Cortex of kidney (tissue), 1 donor: ENCODE results near the gene VASN.

Source experiments
- DNase-seq: peaks from one replicate; lab custom pipeline; 2025; lab: John Stamatoyannopoulos, UW

VASN gene

DNA sequence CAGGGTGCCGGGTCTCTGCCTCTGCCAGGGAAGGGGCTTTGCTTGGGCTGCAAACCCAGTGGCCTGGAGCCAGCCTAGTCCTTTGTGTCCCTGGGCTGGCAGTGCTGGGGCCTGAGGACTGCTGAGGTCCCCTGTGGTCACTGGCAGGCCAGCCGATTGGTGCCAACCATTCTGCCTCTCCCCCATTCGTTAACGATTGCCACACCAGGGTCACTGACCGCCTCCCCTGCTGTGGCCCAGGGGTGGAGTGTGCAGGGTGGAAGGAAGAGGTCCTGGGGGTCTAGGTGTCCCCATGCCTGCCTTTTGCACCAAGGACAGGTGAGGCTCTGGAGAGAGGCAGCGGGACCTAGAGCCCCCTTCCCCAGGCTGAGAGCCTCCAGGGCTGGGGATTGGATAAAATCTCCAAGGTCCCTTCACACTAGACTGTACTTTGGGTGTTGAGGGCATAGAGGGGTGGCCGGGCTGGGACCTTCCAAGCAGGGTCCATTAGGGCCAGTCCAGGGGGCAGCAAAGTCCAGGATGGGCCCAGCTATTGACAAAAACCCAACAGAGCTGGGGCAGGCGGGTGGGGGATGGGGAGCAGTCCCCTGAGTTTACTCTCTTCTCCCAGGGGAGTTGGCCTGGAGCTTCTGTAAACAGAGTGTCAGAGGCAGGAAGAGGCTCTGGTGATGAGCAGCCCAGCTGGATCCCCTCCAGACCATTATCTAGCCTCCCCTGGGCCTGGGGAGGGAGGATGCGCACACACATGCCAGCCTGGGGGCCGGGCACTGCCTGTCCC lies 1.1 kb downstream of the VASN start:
- DNase-seq: no peak

DNA sequence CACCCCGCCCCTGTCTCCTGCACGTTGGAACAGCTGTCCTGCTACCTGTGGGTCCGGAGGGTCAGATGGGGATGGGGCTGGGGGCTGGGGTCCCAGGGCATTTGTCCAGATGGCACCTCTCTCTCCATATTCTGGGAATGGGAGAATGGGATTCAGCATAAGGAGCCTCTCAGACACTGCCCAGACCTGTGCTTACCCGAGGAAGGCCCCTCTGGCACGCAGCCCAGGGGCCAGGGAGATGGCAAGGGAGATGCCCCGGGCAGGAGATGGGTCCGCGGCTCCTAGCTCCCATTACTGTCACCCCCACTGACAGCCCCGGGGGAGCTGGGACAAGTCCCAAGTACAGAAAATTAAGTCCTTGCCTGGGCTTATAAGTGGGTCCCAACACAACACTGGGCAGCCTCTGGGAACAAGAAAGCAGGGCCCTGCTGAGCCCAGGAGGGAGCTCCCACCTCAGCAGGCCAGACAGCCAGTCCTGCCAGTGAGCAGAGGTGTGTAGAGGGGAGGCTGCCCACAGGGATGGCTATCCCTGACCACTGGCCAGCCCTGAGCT lies 1.8 kb downstream of the VASN start:
- no peak for DNase-seq

GRCh38 chr16:4373909-4374742 lies 2.5 kb downstream of the VASN start:
- DNase-seq: no peak

DNA sequence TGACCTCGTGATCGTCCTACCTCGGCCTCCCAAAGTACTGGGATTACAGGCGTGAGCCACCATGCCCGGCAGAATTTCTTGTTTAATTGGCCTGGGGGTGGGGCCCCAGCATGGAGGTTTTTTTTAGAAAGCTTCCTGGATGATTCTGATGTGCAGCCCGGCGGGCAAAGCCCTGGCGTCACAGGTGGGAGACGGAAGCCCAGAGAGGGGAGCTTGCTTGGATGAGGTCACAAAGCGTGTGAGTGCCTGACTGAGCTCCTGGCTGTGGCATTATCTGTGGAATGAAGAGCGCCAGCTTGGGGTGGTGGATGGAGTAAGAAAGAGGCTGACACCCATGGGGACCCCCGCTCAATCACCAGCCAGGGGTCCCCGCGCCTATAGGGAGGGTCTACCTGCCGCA lies 4.1 kb downstream of the VASN start:
- DNase-seq: no peak

- no peak for DNase-seq
Observed at GRCh38 chr16:4376126-4376892, 4.7 kb downstream of the VASN start.

GRCh38 chr16:4376893-4377572 lies 5.4 kb downstream of the VASN start:
- DNase-seq: no peak

GRCh38 chr16:4377573-4378154 lies 6.0 kb downstream of the VASN start:
- no peak for DNase-seq

DNA sequence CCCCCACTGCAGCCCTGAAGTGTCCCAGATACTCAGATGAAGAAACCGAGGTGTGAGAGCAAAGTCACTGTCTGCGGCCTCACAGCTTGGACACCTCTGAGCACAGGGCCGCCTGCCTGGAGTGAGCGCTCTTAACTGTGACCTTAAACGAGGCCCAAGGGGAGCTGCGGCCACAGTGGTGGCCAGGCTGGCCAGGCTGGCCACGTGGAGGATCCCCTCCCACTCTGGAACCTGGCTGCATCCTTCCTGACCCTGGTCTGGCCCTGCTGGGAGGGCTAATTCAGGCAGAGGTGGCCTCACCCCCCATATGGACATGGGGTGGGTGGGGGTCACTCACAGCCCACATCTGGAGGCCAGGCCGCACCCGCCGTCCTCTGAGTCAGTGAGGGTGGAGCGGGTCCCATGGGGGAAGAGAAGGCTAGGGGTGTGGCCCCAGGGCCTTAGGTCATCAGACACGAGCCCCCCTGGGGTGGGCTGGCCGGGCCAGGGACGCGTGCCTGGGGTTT lies 6.6 kb downstream of the VASN start:
- no peak for DNase-seq

GRCh38 chr16:4378999-4379690 lies 7.5 kb downstream of the VASN start:
- no peak for DNase-seq

- DNase-seq: no peak
Observed at GRCh38 chr16:4380119-4381063, 8.7 kb downstream of the VASN start.

- no peak for DNase-seq
Observed at GRCh38 chr16:4381072-4381934, 9.7 kb downstream of the VASN start.

DNA sequence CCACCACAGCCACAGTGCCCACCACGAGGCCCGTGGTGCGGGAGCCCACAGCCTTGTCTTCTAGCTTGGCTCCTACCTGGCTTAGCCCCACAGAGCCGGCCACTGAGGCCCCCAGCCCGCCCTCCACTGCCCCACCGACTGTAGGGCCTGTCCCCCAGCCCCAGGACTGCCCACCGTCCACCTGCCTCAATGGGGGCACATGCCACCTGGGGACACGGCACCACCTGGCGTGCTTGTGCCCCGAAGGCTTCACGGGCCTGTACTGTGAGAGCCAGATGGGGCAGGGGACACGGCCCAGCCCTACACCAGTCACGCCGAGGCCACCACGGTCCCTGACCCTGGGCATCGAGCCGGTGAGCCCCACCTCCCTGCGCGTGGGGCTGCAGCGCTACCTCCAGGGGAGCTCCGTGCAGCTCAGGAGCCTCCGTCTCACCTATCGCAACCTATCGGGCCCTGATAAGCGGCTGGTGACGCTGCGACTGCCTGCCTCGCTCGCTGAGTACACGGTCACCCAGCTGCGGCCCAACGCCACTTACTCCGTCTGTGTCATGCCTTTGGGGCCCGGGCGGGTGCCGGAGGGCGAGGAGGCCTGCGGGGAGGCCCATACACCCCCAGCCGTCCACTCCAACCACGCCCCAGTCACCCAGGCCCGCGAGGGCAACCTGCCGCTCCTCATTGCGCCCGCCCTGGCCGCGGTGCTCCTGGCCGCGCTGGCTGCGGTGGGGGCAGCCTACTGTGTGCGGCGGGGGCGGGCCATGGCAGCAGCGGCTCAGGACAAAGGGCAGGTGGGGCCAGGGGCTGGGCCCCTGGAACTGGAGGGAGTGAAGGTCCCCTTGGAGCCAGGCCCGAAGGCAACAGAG lies 10.5 kb downstream of the VASN start:
- no peak for DNase-seq

GRCh38 chr16:4382795-4383357 lies 11.2 kb downstream of the VASN start:
- no peak for DNase-seq

DNA sequence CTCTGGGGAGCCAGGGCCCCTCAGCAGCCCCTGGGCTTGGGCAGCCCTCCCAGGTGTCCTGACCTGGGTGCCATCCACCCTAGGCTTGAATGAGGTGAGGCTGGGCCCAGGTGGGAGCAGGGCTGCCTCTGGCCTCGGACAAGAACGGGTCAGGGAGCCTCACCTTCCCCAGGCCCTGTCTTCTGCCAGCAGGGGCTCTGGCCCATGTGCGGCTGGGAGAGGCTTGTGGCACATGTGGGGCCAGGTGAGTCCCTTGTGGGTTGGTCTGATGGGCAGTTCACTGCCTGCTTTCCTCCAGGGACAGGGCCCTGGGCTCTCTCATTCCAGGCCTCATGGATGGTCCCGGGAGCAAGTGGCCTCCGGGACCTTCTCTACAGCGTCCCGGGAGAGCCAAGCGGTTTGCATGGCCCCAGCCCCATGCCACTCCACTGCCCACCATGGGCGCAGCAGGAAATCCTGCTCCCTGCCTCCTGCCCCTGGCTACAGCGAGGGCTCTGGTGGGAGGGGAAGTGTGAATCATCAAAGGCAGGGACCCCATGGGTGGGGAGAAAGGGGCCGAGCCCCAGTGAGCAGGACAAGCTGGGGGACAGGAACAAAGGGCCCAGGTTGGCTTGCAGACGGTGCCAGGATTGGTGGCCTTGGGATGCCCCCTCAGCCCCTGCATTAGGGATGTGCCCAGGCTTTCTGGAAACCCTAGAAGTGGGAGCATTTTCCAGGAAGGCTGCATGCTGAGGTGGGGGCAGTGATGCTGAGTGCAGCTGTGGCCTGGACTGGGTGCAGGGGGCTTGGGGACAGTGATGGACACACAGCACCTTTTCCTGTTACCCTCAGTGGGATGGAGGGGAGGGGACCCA lies 12.2 kb downstream of the VASN start:
- no peak for DNase-seq

DNA sequence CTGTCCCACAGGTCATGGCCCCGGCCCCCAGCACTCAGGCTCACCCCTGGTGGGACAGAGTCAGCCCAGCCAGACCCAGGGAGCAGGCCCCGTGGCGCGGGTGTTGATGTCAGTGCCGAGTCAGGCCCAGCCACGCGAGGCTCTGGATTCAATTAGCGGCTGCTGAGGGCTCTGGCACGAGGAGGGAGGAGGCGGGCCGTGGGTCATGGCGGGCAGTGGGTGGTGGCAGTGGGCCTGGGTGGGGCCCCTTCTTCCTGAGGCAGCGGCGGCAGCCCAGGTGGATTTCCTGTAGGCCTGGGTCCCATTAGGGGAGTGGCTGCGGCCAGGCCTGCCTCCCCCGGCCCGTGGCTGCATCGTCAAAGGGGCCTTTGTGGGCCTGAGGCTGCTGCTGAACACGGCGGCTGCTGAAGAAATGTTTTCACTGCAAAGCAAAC lies 12.9 kb downstream of the VASN start:
- DNase-seq: no peak
